Hippocampal formation (tissue), 2 donors: ENCODE measurements around the gene NUDT19.
"Not testable (repeated sequence)": the region's sequence is repeated elsewhere in the genome, so short reads cannot be mapped to it uniquely, and the experiment has no call there.

ENCODE experiments used
- DNase-seq, 2 donors: peaks; one replicate each; lab custom pipeline; 2025; lab: John Stamatoyannopoulos, UW

NUDT19 gene

GRCh38 chr19:32711747-32712146 is 20.1 kb downstream of the NUDT19 start:
- no peak for DNase-seq

- not testable (repeated sequence) for DNase-seq
Observed at GRCh38 chr19:32716203-32716602, 24.6 kb downstream of the NUDT19 start.

- DNase-seq: no peak
Observed at GRCh38 chr19:32717496-32717895, 25.9 kb downstream of the NUDT19 start.

DNA sequence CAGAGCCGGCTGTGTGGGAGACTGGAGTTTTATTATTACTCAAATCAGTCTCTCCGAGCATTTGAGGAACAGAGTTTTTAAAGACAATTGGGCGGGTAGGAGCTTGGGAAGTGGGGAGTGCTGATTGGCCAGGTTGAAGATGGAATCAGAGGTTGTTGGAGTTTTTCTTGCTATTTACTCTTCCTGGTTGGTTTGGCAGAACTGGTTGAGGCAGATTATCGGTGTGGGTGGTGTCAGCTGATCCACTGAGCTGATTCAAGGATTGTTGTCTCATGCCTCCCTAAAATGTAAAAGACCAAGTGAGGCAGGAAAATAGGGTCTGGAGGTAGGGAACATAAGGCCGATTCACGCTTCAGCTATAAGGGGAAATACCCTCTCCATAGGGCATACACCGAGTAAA is 26.7 kb downstream of the NUDT19 start:
- DNase-seq: no peak

GRCh38 chr19:32719611-32720059 is 28.0 kb downstream of the NUDT19 start, which contains the start of gene TDRD12:
TSS of gene TDRD12 (plus strand) at chr19:32719767. CDS start at chr19:32720073, 306 bp downstream.
- DNase-seq: no peak

DNA sequence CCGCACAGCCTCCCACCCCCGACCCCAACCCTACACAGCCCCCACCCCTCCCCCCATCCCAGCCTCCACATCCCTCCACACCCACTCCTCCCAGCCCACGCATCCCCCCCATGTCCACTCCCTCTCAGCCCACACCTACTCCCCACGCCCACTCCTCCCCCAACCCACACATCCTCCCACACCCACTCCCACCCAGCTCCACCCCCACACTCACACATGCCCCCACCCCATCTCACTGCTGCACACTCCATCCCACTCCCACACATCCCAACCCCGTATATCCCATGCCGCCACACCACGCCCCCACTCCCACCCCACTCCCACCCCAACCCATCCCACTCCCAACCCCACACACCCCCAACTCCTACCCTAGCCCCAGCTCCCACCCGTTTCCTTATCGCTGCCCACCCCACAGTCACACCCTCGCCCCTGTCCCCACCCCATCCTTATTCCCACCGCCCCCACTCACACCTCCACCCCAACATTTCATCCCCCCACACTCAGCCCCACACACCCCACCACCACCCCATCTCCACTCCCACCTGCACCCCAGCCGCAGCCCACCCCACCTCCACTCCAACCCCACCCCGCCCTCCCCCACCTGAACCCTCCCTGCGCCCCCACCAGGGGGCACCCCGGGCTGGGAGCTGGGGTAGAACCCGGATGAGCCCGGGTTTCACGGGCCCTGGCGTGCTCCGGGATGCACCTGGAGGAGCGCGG is 28.8 kb downstream of the NUDT19 start:
- DNase-seq: no peak

- DNase-seq: no peak
Observed at GRCh38 chr19:32720936-32721250, 29.3 kb downstream of the NUDT19 start.

DNA sequence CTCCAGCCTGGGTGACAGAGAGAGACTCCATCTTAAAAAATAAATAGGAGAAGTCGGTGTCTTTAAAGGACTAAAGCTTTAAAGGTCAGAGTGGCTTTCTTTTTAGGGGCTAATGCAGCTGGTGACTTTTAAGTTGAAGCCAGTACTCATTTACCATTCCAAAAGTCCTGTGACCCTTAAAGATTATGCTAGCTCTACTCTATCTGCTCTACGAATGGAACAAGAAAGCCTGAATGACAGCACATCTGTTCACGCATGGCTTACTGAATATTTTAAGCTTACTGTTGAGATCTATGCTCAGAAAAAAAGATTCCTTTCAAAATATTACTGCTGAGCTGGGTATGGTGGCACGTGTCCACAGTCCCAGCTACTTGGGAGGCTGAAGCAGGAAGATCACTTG is 44.3 kb downstream of the NUDT19 start:
- no peak for DNase-seq

DNA sequence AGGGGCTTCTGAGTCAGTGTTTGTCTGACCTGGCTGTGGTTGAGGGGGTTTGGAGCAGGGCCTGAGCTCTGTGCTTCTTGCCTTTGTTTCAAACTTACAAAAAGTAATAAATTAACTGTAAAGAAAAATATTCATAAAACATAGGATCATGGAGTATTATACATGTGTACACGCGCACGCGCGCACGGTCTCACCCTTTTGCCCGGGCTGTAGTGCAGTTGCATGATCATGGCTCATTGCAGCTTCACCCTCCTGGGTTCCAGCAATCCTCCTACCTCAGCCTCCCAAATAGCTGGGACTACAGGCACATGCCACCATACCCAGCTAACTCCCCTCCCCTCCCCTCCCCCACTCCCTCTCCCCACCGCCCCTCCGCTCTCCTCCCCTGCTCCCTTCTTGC is 51.4 kb downstream of the NUDT19 start:
- DNase-seq: no peak

- no peak for DNase-seq
Observed at GRCh38 chr19:32743447-32743846, 51.8 kb downstream of the NUDT19 start.

- DNase-seq: no peak
Observed at GRCh38 chr19:32744555-32745325, 53.1 kb downstream of the NUDT19 start.

- DNase-seq: not testable (repeated sequence)
Observed at GRCh38 chr19:32745594-32746251, 54.1 kb downstream of the NUDT19 start.

DNA sequence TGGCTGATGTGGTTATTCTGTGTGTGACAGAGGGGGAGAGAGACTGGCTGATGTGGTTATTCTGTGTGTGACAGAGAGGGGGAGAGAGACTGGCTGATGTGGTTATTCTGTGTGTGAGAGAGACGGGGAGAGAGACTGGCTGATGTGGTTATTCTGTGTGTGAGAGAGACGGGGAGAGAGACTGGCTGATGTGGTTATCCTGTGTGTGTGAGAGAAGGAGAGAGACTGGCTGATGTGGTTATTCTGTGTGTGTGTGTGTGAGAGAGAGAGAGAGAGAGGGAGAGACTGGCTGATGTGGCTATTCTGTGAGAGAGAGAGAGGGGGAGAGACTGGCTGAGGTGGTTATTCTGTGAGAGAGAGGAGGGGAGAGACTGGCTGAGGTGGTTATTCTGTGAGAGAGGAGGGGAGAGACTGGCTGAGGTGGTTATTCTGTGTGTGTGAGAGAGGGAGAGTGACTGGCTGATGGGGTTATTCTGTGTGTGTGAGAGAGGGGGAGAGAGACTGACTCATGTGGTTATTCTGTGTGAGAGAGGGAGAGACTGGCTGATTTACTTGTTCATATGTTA is 55.1 kb downstream of the NUDT19 start:
- not testable (repeated sequence) for DNase-seq

DNA sequence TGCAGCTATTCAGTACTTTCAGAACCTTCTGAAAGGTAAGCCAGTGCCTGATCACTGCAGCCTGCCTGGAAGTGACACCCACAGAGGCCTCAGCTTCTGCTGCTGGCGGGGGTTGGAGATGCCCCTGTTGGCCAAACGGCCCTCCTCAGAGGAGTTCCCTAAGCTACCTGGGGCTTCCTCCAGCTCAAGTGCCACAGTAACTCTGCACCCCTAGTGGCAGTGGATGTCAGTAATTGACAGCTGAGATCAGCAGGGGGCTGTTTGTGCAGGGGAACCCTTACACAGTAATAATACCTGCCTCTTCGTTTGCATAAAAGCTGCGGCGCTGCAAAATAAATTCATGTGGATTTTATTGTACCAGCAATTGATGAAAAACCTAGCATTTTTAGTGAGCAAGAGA is 56.9 kb downstream of the NUDT19 start:
- DNase-seq: no peak

GRCh38 chr19:32748948-32749347 is 57.3 kb downstream of the NUDT19 start:
- DNase-seq: no peak

DNA sequence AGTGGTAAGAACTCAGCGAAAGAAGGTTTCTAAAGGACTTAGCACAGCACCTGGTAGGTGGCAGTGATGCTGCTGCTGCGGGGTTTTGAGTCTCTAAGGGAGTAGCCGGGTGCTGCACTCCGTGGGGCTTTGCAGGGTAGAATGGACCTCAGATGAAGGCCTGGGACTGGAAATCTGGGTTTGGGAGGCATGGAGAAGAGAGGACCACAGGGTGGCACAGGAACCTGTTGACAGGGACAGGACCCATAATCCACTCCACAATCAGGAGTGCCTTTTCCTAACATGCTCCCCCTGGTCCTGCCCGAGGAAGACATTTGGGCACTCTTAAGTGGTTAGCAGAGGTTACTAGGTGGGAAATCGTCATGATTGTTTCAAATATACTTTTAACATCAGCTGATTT is 57.7 kb downstream of the NUDT19 start:
- DNase-seq: no peak

- DNase-seq: no peak
Observed at GRCh38 chr19:32750441-32751055, 58.9 kb downstream of the NUDT19 start.

GRCh38 chr19:32751066-32751465 is 59.4 kb downstream of the NUDT19 start:
- no peak for DNase-seq

DNA sequence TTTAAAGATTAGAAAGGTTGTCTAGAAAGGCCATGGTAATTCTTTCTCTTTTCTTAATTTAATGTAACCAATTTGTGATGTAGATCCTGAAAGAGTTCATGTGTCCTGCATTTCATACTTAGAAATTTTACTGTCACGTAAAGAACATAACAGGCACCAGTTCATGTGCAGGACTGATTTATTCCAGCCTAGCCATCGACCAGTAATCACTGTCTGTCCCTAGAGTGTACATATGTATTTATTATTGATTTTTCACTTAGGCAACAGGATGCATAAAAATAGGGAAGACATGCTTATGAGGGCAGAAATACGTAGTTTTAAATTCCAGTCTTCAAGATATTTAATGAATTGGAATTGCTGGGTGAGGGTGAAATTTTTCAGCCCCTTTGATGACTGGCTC is 65.6 kb downstream of the NUDT19 start:
- DNase-seq: no peak
